Measurements from ENCODE around the gene ATP6V1E1.
A peak's percentile ranks its signal among the peaks of the same experiment; 100 is the strongest.
"Not testable (repeated sequence)": the region's sequence is repeated elsewhere in the genome, so short reads cannot be mapped to it uniquely, and the experiment has no call there.

The ATP6V1E1 gene

GRCh38 chr22:17638182-17638431 lies 9.6 kb upstream of the ATP6V1E1 start:
- Histone ChIP-seq H3K36me3 (ENCODE audit: control insufficient read depth, insufficient read depth, low read length) (no peaks in the 10 kb centered on the region), H3K4me3 (replicated peaks; ENCODE audit: low read depth, low read length) (peak overlapping the region; percentile 94), H3K27me3 (replicated peaks; ENCODE audit: control insufficient read depth, insufficient read depth, low read length) (no peaks in the 10 kb centered on the region)
- DNase-seq (ENCODE audit: extremely low read depth, insufficient read length) = no peak
- no peak for TF ChIP-seq CTCF (IDR thresholded peaks at IDR 0.05; ENCODE audit: insufficient read depth, low read length, poor library complexity, severe bottlenecking)

DNA sequence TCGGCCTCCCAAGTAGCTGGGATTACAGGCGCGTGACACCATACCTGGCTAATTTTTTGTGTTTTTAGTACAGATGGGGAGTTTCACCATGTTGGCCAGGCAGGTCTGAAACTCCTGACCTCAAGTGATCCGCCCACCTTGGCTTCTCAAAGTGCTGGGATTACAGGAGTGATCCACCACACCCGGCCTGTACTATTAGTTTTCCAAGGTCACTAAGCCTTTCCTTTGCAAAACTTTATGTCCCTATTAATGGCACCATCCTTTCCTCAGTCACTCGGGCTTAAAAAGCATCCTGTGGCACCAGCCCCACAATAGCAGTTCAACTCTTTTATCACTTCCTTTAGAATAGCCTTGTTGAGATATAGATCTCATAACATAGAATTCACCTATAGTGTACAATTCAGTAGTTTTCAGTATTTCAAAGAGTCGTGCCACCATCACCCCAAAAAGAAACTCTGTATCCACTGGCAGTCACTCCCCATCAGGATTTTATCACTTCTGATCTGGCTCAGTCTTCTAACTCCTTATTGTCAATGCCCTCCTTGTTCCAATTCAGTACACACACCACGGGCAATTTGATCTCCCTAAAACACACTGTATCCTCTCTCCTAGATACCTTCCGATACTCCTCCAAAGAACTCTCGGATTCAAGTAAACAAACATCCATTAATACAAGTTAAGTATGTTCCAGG lies 9.1 kb upstream of the ATP6V1E1 start:
- no peak for DNase-seq (ENCODE audit: extremely low read depth, insufficient read length)
- peak overlapping the region; percentile 94 for H3K4me3 ChIP-seq (replicated peaks; ENCODE audit: low read depth, low read length)
- no peaks in the 10 kb centered on the region for H3K27me3 ChIP-seq (replicated peaks; ENCODE audit: control insufficient read depth, insufficient read depth, low read length)
- TF ChIP-seq CTCF (IDR thresholded peaks at IDR 0.05; ENCODE audit: insufficient read depth, low read length, poor library complexity, severe bottlenecking) = no peak
- H3K36me3 ChIP-seq (ENCODE audit: control insufficient read depth, insufficient read depth, low read length) = no peaks in the 10 kb centered on the region

- H3K4me3 ChIP-seq (replicated peaks; ENCODE audit: low read depth, low read length); H3K36me3 ChIP-seq (ENCODE audit: control insufficient read depth, insufficient read depth, low read length); H3K27me3 ChIP-seq (replicated peaks; ENCODE audit: control insufficient read depth, insufficient read depth, low read length); DNase-seq (ENCODE audit: extremely low read depth, insufficient read length): not testable (repeated sequence)
Observed at GRCh38 chr22:17636850-17637249, 8.3 kb upstream of the ATP6V1E1 start.

- no peak for TF ChIP-seq CTCF (IDR thresholded peaks at IDR 0.05; ENCODE audit: insufficient read depth, low read length, poor library complexity, severe bottlenecking)
- DNase-seq (ENCODE audit: extremely low read depth, insufficient read length) = no peak
- no peak overlapping the region for H3K4me3 ChIP-seq (replicated peaks; ENCODE audit: low read depth, low read length)
- H3K36me3 ChIP-seq (ENCODE audit: control insufficient read depth, insufficient read depth, low read length) = no peaks in the 10 kb centered on the region
- no peaks in the 10 kb centered on the region for H3K27me3 ChIP-seq (replicated peaks; ENCODE audit: control insufficient read depth, insufficient read depth, low read length)
Observed at GRCh38 chr22:17634696-17635095, 6.1 kb upstream of the ATP6V1E1 start.

DNA sequence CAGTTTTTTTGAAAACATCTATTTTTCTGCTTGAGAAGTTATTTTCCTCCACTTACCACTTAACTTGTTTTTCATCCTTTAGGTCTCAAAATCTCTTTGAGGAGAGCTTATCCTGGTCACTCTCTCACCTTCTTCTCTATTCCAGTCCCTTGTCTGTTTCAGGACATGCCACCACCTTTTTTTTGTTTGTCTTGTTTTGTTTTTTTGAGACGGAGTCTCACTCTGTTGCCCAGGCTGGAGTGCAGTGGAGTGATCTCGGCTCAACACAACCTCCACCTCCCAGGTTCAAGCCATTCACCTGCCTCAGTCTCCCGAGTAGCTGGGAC lies 5.4 kb upstream of the ATP6V1E1 start:
- no peak for TF ChIP-seq CTCF (IDR thresholded peaks at IDR 0.05; ENCODE audit: insufficient read depth, low read length, poor library complexity, severe bottlenecking)
- H3K4me3 ChIP-seq (replicated peaks; ENCODE audit: low read depth, low read length) = no peak overlapping the region
- no peaks in the 10 kb centered on the region for H3K27me3 ChIP-seq (replicated peaks; ENCODE audit: control insufficient read depth, insufficient read depth, low read length)
- DNase-seq (ENCODE audit: extremely low read depth, insufficient read length) = no peak
- H3K36me3 ChIP-seq (ENCODE audit: control insufficient read depth, insufficient read depth, low read length) = no peaks in the 10 kb centered on the region

GRCh38 chr22:17633217-17633997 lies 4.9 kb upstream of the ATP6V1E1 start:
- no peaks in the 10 kb centered on the region for H3K27me3 ChIP-seq (replicated peaks; ENCODE audit: control insufficient read depth, insufficient read depth, low read length)
- no peak for DNase-seq (ENCODE audit: extremely low read depth, insufficient read length)
- H3K4me3 ChIP-seq (replicated peaks; ENCODE audit: low read depth, low read length) = no peak overlapping the region
- H3K36me3 ChIP-seq (ENCODE audit: control insufficient read depth, insufficient read depth, low read length) = no peaks in the 10 kb centered on the region
- TF ChIP-seq CTCF (IDR thresholded peaks at IDR 0.05; ENCODE audit: insufficient read depth, low read length, poor library complexity, severe bottlenecking) = no peak

Measured in GM06990 (cell line).